Stromal cell of bone marrow (primary cell): ENCODE data around the gene CNPY3.

Source experiments
- DNase-seq: peaks from one replicate; pipeline ENCODE4 v3.0.0-alpha.2; 2012; ENCODE audit warnings: low read depth

Gene CNPY3

GRCh38 chr6:42981836-42982235, 52.6 kb downstream of the CNPY3 start:
- DNase-seq = no peak

- DNase-seq = peak; percentile 99
These were observed 55.0 kb downstream of the CNPY3 start, which contains the start of gene PPP2R5D for GRCh38 chr6:42984001-42984923. Gene PPP2R5D (plus strand): TSS chr6:42984570. CDS start chr6:42984678, 108 bp downstream.

- no peak for DNase-seq
These were observed 55.7 kb downstream of the CNPY3 start for GRCh38 chr6:42984924-42985475.

- DNase-seq = no peak
These were observed 58.5 kb downstream of the CNPY3 start for GRCh38 chr6:42987533-42988451.

GRCh38 chr6:42988486-42989020, 59.3 kb downstream of the CNPY3 start:
- peak; percentile 82 for DNase-seq
